ENCODE measurements around the gene PSTPIP2.

- TF ChIP-seq, protein P1, sequence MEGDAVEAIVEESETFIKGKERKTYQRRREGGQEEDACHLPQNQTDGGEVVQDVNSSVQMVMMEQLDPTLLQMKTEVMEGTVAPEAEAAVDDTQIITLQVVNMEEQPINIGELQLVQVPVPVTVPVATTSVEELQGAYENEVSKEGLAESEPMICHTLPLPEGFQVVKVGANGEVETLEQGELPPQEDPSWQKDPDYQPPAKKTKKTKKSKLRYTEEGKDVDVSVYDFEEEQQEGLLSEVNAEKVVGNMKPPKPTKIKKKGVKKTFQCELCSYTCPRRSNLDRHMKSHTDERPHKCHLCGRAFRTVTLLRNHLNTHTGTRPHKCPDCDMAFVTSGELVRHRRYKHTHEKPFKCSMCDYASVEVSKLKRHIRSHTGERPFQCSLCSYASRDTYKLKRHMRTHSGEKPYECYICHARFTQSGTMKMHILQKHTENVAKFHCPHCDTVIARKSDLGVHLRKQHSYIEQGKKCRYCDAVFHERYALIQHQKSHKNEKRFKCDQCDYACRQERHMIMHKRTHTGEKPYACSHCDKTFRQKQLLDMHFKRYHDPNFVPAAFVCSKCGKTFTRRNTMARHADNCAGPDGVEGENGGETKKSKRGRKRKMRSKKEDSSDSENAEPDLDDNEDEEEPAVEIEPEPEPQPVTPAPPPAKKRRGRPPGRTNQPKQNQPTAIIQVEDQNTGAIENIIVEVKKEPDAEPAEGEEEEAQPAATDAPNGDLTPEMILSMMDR (IDR thresholded peaks at IDR 0.05 in 8 of 11, conservative IDR thresholded peaks at IDR 0.05 in 3 of 11), result no peak
- no peak for TF ChIP-seq POLR2AphosphoS5 (IDR thresholded peaks at IDR 0.05)
Observed at GRCh38 chr18:45939236-45939635, 132.8 kb downstream of the PSTPIP2 start.

All from spleen (tissue), 7 donors.